Esophagus mucosa (tissue), 1 donor: ENCODE results near the gene CA10. TPM values are rescaled to one million over a fixed set of nuclear protein-coding genes. Genes with fewer than 3 reads are reported as not detected.

ENCODE experiments used
- ATAC-seq: fragments of 200-7000 bp; cut with Tn5 transposase; one replicate; pipeline ENCODE4 v1.9.1; 2020
- total RNA-seq: library from RNA; stranded (reverse); gene quantifications from one replicate; pipeline ENCODE4 v1.2.4, GENCODE V29; 2023
- donor health status: DM: yes; HTN: yes; CAD: no.

The CA10 gene
- total RNA-seq, 1 donor from 2014 or later: not detected

GRCh38 chr17:51946311-51946710, 212.2 kb downstream of the CA10 start:
- ATAC-seq: no peak

- no peak for ATAC-seq
Observed at GRCh38 chr17:51941272-51941671, 217.2 kb downstream of the CA10 start.

DNA sequence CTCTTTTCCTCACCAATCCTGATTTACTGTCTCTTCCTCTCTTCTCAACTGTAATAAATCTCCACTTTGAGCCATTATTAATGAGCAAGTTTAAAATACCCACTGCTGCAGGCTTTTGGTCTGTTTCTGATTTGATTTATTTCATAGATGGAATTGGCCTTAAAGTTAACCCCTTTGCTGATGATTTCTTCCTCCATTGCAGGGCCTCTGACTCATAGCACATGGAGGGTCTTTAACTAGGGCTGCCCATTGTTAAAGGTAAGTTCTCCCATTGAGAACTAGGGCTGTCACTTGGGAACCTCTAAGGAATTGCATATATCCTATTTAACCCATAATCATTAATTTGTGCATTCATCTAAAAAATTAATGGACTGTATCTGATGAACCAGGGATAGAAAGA, 221.2 kb downstream of the CA10 start:
- ATAC-seq: no peak

DNA sequence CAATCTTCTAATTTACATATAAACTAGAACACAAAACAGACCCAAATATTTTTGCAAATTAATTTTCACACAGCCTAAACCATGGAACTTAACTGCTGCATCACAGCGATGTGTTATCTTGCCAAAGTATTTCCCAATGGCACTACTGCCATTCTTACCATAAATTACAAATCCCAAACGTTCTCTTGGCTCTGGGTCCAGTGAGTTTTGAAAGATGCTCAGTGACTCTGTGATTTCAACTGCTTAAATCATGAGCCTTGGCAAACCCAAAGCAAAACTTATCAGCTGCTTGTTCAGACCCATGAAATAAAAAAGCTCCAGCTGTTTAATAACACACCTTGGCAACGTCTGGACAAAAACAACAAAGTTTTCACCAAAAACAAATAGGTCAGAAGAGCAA, 223.0 kb downstream of the CA10 start:
- no peak for ATAC-seq

DNA sequence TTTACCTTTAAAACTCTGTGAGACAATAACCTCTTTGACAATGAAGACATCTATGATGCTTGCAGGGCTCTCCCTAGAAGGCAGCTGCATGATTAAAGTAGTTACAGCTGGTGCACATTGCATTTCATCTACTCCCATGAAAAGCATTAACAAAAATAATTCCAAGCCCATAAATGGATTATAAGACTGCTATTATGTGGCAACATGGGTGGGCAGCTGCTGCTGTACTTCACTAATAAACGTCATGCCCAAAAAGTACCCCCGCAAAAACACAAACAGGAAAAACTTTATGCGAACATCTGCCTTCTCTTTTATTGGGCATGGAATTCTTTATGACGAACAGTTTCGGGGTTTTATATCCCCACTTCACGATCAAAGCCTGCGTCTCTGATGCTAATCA, 224.9 kb downstream of the CA10 start:
- no peak for ATAC-seq

- ATAC-seq: no peak
Observed at GRCh38 chr17:51926448-51926847, 232.1 kb downstream of the CA10 start.

GRCh38 chr17:51921500-51921899, 237.0 kb downstream of the CA10 start:
- no peak for ATAC-seq

DNA sequence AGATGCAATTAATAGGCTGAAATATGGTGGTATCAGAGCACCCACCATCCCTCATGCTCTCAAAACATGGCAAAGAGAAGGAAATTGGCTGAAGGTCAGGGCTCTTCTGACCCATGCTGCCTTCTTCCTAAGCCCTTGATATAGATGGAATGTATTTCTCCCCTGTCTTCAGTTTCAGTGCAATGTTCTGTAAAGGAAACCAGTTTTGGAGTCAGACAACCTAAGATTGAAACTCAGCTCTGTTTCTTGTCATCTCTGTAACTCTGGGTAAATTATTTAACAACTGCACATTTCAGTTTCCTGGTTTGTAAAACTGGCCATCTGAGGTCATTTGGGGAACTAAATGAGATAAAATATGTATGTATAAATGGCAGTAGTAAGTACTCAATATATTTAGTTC, 243.9 kb downstream of the CA10 start:
- ATAC-seq: no peak

DNA sequence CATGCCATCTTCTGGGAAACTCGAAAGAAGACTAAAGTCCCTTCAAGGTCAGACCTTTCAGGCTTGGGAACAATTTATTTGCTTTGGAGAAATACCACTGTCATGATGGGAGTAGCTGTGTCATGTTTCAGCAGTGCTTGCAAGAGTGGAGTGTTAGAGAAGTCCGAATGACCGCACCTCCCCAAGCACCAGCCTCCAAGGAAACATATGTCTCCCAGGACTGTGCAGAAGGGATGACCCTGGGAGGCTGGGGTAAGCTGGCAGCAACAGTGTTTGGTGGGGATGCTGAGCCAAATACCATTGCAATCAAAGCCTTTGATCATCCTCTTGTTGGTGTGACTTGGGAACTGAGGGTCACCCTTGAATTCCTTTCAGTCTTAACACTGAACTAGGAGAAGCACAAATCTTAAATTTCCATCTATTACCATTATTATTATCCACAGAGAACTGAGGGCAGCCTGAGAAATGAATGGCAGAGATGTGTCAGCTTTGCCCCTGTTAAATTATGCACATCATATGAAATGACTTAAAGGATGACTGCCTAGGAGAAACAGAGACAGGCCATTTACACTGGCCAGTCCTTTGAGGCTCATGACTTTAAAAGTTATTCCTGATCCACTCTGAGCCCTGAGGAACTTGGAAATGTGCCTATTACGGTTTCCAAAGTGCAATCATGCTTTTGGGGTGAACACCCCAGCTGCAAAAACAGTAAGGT, 244.9 kb downstream of the CA10 start:
- no peak for ATAC-seq

GRCh38 chr17:51912939-51913338, 245.6 kb downstream of the CA10 start:
- no peak for ATAC-seq

GRCh38 chr17:51911237-51911636, 247.3 kb downstream of the CA10 start:
- ATAC-seq: no peak

DNA sequence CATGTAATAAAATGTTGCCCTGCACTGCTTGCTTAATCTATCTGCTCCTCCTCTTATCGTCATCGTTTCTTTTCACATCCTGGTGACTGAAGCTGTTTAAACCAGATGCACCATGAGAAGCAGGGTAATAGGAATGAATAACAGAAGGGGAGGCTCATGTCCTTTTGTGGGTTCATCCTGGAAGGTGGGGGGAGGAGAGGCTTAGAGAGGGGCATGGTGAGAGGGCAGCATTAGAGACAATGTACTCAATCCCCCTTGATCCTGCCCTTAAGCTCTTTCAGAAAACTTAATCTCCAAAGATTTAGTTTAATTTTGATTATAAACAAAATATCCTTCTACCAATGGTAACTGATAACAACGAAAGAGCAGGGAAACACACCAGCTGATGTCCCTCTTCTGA, 248.5 kb downstream of the CA10 start:
- no peak for ATAC-seq

- ATAC-seq: no peak
Observed at GRCh38 chr17:51908841-51909537, 249.5 kb downstream of the CA10 start.

- ATAC-seq: no peak
Observed at GRCh38 chr17:51907041-51907440, 251.5 kb downstream of the CA10 start.

GRCh38 chr17:51904379-51904778, 254.1 kb downstream of the CA10 start:
- ATAC-seq: no peak

DNA sequence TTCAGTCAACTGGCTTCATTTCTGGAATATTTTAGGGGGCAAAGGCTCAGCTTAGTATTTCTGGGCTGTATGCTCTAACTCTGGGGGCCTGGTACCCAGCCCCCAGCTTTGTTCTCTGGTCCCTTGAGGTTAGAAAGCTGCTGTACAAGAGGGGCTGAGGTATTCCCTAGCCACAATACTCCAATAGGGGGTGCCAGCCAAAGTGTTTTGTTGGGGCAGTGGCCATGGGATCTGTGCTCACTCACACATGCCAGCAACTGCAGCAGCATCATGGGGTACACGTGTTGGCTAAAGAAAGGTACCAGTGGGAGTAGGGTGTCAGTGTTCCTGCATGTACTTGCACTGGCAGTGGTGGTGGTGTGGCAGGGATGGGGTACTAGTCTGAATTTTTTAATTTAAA, 257.3 kb downstream of the CA10 start:
- no peak for ATAC-seq

DNA sequence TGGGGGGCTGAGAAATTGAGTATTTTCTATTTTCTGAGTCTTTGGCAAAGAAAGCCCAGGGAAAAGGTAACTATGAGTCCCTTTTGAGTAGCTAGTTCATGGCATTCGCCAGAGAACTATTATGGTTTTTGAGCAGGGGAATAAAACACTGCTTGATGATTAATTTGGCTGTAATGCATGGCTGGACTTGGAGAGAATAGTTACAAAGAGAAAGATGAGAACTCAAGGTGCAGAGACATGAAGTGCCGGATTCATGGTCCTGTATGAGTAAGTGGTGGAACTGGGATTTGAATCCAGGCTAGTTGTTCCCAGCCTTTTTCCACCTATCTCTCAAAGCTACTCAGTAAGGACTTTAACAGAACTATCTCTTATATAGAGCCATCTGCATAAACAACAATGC, 266.6 kb downstream of the CA10 start:
- no peak for ATAC-seq

DNA sequence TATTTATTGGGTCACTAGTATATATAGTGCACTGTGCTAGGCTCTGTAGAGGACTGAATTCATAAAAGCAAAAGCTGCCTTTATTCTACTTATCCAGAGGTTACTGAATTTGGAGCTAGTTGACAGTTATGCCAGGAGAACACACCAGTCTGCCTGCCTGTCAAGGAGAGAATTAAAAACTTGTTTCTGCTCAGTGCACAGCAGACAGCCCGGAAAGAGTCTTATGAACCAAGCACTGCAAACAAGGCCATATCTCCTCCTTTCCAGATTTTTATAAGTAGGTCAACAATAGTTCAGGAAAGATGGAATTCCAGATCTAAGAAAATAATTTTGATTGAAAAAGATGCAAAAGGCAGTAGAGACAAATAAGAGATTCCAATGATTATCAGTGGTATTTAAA, 267.8 kb downstream of the CA10 start:
- no peak for ATAC-seq

DNA sequence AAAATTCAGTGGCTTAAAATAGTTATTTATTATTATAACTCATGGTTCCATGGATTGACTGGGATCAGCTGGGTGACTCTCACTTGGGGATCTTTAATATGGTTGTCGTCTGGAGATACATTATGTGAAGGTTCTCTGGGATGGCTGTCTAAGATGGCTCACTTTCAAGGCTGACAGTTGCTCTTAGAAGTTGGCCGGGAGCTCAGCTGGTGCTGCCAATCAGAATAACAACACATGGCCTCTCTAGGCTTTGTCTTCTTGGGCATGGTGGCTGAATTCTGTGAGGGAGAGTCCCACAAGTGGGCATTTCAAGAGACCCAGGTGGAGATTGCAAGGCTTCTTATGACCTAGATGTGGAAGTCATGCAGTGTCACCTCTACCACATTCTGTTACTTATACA, 269.7 kb downstream of the CA10 start:
- ATAC-seq: no peak

- no peak for ATAC-seq
Observed at GRCh38 chr17:51876986-51877385, 281.5 kb downstream of the CA10 start.

DNA sequence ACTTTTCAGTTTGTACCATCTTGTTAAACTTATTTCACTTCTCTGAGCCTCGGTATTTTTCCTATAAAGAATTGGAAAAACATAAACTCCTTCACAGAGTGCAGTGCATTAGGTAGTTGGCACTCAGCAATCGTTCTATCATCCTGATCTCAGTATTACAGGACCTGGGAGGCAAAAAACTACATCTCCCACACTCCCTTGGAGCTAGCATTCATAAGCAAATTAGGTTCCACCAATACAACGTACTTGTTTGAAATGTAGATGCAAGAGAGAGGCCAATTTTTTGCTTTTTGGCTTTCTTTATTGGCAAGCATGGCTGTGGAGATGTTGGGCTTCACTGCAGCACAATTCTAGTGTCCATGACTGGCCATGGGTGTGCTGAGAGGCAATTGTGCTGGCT, 285.2 kb downstream of the CA10 start:
- no peak for ATAC-seq

- ATAC-seq: no peak
Observed at GRCh38 chr17:51869387-51869786, 289.1 kb downstream of the CA10 start.

DNA sequence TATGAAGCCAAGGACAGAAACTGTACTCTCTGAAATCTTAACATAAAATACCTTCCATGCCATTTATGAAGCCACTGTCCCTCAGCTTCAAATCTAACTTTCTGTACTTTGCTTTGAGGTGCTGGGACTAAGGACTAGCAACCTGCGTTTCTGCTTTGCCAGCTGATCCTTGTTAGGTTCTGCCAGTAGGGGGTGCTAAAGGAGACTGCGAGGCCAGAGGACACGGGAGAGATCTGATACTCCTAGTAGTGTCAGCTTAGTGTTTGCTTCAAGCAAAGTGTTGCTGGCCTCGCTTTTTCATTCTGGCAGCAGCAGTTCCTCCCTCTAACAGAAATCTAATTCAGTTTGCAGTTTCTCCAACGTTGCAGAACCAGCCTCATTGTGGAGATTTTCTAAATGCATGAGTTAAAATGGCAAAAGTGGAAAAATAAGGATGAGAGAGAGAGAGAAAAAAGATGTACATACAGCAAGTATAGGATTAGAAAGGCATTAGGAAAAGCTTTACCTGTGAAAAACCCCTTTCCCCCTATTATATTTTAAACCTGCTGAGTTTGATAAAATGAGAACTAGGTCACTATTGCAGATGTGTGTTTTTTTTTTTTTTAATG, 297.5 kb downstream of the CA10 start:
- no peak for ATAC-seq

GRCh38 chr17:51857052-51857597, 301.4 kb downstream of the CA10 start:
- no peak for ATAC-seq
